ENCODE measurements around the gene TNIK.
"Not testable (repeated sequence)": the region's sequence is repeated elsewhere in the genome, so short reads cannot be mapped to it uniquely, and the experiment has no call there.

Gene TNIK

DNA sequence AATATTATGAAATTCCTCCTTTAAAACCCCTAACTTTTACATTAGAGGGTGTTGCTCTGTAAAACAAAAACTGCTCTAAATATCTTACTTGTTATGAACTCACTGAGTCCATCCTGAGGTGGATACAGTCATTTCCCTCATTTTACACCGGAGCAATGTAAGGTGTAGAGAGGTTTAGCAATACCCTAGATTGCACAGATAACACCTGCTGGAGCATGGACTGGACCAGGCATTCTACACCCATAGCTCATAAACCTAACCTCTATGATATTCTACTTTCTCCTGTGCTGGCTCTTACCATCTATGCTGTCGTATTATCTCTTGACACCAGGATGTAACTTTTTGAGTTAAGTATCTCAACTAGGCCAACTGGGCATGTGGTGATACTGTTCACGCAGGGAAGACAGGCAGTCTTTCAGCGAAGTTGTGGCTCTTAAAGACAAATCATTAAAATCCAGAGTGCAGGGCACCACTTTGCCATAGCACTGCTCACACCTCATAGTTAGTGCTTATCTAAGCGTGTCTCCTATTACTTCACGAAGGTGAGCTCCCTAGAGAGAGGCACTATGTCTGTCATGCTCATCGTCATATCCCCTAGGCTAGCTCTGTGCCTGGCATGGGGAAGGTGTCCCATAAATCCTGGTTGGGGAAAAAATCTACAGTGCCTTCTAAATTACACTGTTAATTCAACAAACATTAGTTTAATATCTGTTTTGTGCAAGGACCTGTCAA, 333.6 kb downstream of the TNIK start:
- DNase-seq (ENCODE audit: low spot score) = no peak

- DNase-seq (ENCODE audit: low spot score) = no peak
Observed at GRCh38 chr3:171125010-171125409, 335.2 kb downstream of the TNIK start.

GRCh38 chr3:171123915-171124314, 336.3 kb downstream of the TNIK start:
- DNase-seq (ENCODE audit: low spot score) = no peak

- DNase-seq (ENCODE audit: low spot score) = no peak
Observed at GRCh38 chr3:171122861-171123260, 337.3 kb downstream of the TNIK start.

DNA sequence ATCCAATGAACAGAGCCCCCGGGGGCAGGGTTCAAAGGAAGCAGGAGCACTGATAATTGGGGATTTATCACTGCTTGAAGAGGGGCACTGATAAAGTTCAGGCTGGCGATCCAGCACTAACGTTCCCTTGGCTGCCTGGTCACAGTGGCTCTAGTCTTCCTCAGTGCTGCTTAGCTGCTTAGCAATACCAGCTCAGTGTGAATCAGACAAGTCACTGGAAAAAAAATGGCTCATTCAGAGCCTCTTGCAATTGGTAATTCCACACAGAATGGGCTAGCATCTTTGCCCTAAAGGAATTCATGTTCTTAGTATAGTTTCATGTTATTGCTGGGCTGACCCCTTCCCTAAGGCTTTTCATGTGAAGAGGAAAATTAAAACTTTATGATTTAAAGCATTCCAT, 338.0 kb downstream of the TNIK start:
- no peak for DNase-seq (ENCODE audit: low spot score)

DNA sequence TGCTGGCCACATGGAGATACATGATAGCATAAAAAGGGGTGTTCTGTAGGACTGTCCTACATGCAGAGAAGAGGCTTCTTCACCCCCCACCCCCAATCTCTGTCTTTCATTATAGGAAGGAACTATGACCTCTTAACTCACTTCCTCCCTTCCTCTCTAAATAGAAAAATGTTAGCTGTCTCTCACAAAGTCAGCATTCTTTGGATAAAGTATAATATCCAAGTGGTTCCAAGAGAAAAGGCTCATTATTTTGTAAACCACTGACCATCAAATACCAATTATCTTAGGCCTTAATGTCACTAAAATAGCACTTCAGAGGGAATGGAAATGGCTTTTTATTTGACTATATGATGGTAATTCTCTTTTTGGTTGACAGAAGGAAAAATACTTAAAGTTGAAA, 338.4 kb downstream of the TNIK start:
- DNase-seq (ENCODE audit: low spot score) = no peak

DNA sequence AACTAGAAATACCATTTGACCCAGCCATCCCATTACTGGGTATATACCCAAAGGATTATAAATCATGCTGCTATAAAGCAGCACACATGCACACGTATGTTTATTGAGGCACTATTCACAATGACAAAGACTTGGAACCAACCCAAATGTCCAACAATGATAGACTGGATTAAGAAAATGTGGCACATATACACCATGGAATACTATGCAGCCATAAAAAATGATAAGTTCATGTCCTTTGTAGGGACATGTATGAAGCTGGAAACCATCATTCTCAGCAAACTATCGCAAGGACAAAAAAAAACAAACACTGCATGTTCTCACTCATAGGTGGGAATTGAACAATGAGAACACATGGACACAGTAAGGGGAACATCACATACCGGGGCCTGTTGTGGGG, 340.8 kb downstream of the TNIK start:
- DNase-seq (ENCODE audit: low spot score) = not testable (repeated sequence)

DNA sequence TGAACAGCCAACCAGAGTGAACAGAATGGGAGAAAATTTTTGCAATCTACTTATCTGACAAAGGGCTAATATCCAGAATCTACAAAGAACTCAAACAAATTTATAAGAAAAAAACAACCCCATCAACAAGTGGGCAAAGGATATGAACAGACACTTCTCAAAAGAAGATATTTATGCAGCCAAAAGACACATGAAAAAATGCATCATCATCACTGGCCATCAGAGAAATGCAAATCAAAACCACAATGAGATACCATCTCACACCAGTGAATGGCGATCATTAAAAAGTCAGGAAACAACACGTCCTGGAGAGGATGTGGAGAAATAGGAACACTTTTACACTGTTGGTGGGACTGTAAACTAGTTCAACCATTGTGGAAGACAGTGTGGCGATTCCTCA, 341.2 kb downstream of the TNIK start:
- DNase-seq (ENCODE audit: low spot score) = not testable (repeated sequence)

GRCh38 chr3:171116824-171117395, 343.3 kb downstream of the TNIK start:
- no peak for DNase-seq (ENCODE audit: low spot score)

DNA sequence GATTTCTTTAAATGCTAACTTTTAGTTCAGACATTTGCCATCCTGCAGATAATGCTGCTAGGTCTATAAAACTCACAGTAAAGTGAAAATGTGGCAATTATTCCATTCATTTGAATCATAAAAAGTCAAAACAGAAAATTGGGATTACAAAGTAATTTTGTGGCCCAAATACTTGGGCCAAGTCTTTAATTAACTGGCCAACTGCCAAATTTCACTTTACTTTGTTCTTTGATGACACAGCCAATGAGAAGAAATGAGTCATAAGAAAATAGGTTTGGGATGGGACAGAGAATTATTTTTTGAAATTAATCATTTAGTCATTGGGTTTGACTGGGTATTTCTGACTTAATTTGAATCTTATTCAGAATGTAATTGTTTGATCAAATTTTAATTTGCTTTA, 343.8 kb downstream of the TNIK start:
- no peak for DNase-seq (ENCODE audit: low spot score)

DNA sequence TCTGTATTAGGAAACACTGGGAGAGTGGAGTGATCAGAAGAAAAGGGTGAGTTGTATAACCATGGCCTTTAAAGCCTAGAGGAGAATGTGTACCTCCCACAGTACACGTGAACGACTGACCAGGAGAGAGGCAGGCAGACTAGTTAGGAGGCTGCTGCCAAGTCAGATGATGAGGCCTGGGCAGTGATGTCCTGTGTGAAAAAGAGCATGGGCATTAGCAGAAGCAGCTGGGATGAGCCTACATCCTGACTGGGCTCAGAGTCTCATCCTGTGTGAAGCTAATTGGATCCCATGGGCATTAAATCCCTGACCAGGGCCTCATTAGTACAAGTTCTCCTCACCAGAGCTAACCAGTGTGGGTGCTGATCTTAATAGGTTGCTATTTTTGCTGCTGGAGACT, 344.5 kb downstream of the TNIK start:
- no peak for DNase-seq (ENCODE audit: low spot score)

DNA sequence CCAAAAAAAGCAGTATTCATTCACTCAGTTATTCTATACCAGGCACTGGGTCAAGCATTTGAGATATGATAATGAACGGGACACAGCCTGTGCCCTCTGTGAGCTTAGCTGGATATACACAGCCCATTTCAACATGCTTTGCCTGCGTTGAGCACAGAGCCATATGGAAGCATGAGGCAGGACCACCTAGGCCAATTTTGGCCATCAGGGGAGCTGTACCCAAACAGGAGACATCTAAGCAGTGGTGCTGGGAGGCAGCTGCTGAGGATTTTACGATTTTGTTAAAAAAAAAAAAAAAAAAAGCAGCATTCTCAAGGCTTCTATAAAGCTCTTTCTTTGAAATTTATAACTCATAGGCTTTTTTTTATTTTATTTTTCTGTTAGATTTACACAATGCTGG, 346.5 kb downstream of the TNIK start:
- no peak for DNase-seq (ENCODE audit: low spot score)

DNA sequence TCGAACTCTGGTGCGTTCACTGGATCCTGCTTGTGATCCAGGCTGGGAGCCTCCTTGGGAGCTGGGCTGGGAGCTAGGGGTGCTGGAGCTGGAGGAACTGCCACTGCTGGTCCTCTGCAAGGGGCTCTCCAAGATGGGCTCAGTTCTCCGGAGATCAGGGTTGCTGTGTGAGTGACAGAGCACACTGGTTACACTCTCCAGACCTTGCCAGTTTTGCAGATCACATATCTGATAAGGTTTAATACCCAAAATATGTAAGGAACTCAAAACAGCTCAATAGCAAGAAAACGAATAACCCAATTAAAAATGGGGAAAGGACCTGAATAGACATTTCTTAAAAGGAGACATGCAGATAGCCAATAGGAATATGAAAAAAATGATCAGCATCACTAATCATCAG, 349.5 kb downstream of the TNIK start:
- no peak for DNase-seq (ENCODE audit: low spot score)

DNA sequence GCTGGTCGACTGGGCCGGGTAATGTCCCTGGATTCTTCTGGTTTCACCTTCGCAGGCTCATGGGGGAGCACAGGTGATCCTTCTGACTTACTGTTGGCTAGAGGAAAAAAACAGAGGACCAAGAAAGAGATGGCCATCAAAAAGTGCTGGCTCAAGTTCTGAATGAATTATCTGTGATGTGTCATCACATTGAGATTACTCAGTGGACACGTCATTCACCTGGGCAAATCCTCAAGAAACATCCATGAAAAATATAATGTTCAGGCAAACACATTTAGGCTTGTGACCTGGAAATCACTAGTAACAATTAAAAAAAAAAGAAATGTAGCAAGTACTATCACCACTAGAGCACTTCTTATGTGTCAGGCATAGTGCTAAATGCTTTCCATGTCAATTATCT, 352.1 kb downstream of the TNIK start:
- no peak for DNase-seq (ENCODE audit: low spot score)

DNA sequence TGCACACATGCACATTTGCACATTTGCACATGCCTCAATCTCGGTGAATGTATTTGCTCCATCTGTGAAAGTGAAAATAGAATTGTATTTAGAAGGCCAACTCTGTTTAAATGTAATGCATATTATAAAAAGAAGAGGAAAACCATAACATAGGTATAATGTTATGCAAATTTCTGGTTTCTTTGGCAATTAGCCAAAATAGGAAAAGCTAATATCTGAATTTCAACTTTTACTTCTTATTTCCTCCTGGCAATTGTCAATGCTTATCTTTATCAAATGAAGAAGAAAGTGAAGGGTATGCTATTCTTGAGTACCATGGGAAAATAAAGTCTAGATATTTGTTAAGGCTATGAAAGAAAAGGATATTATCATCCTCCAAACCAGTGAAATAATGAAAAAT, 357.0 kb downstream of the TNIK start:
- no peak for DNase-seq (ENCODE audit: low spot score)

GRCh38 chr3:171101982-171102641, 358.1 kb downstream of the TNIK start:
- DNase-seq (ENCODE audit: low spot score) = no peak

DNA sequence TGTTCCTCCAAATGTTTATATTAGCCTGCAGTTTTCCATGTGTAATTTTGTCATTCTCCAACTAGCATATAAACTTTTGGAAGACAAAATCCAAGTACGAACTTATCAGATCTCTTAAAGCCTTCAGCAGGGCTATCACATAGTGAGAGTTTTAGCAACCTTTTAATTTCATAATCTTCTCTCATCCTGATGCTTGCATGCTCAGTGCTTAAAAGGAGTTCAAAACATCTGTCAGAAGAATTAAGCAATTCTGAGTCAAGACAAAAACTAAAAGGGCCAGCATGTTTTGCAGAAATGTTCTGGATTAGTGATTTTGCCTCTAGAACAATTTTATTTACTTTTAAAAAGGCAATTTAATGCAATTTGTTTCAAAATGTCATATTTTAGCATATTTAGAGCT, 360.3 kb downstream of the TNIK start:
- no peak for DNase-seq (ENCODE audit: low spot score)

DNA sequence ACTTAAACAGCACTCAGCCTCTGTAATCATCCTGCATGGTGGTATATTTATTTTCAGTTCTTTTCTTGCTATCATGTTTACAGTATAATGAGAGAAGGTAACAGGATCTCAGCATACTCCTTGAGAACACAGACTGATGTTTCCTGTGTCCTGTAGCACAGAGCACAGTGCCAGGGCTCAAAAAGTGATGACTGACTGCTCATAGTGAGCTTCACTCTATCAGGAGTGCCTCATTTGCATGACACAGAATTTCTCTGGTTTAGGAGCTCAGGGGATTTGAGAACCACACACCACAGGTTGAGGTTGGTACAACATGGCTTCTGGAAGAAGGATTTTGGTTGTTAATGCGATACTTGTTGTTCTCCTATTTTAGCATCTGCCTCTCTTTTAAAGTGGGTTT, 365.1 kb downstream of the TNIK start:
- no peak for DNase-seq (ENCODE audit: low spot score)

DNA sequence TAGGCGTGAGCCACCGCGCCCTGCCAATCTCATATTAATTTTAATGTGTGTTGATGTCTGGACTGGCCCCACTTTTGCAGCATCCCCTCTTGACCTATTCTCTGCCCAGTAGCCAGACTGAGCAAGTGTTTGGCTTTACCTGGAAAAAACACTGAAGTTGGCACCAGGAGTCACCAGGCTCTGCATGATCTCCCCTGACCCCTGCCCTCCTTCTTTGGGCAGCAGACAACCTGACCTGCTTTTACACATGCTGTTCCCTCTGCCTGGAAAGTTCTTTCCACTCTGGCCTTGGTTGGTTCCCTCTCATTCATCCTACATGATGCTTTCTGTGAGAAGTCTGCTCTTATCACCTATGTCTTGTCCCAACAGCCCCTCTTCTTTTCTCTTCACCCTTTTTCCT, 365.8 kb downstream of the TNIK start:
- DNase-seq (ENCODE audit: low spot score) = no peak

- DNase-seq (ENCODE audit: low spot score) = no peak
Observed at GRCh38 chr3:171093462-171093861, 366.7 kb downstream of the TNIK start.

GRCh38 chr3:171092467-171092911, 367.7 kb downstream of the TNIK start:
- no peak for DNase-seq (ENCODE audit: low spot score)

DNA sequence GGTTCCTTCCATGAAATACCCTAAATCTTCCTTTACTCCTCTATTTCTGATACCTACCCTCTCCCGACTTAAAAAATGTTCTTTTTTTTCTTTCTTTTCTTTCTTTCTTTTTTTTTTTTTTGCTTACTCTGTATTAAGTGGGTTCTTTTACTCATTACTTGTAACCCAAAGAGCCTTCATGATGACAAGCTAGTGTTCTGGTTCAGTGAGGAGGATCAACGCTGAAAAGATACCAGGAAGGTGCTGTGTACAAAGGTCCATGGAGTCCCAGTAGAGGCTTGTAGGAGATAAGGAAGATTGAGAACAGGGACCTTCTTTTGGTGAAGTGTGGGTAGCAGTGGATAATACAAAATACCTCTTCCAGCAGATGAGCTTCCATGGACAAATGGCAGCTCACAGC, 369.9 kb downstream of the TNIK start:
- DNase-seq (ENCODE audit: low spot score) = no peak

DNA sequence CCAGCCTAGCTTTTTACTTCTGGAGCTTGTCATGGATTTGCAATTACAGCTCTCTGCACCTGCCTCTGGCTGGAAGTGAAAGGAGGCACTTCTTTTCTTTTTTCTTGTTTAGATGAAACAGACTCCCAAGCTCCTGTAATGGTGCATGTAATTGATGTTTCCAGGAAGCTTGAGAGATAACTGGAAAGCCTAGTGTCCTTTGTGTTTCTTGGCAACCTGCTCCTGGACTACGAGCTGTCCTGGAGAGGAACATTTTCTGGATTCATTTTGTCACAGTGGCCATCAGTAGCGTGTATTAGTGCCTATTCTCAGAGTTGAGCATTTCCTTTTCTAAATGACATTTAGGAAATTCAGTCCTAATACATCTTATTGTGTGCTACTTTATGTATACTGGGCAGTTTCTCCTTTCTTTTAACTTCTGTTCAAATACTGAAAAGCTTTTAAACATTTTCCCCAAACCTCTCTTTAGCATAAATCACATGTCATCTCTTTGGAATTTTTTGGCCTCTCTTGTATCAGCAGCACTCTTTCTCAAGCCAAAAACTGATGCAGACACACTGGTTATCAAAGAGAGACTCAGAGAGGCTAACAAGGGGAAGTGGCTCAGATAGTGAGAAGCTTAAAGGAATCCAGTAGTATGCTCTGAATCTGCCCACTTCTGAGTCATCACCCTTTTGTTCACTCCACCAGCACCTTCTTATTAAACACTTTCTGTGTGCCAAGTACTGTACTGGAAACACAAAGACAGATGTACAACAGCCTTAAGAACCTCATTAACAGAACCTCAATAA, 371.0 kb downstream of the TNIK start:
- DNase-seq (ENCODE audit: low spot score) = peak; percentile 20

Measured in putamen (tissue), 1 donor.